HG02973 (cell line): ENCODE data around the gene SYNGAP1.
"Not testable (repeated sequence)": the region's sequence is repeated elsewhere in the genome, so short reads cannot be mapped to it uniquely, and the experiment has no call there.

ENCODE experiments used
- ATAC-seq: cut with Tn5 transposase; IDR thresholded peaks from one replicate; pipeline ENCODE4 v1.9.1; 2021; ENCODE audit warnings: moderate library complexity; ENCODE audit not compliant: unreplicated experiment

SYNGAP1 gene

GRCh38 chr6:33419580-33420490, at the start of gene SYNGAP1:
SYNGAP1 (plus strand) TSS chr6:33420065; CDS start chr6:33420265, 200 bp downstream.
- no peak for ATAC-seq

DNA sequence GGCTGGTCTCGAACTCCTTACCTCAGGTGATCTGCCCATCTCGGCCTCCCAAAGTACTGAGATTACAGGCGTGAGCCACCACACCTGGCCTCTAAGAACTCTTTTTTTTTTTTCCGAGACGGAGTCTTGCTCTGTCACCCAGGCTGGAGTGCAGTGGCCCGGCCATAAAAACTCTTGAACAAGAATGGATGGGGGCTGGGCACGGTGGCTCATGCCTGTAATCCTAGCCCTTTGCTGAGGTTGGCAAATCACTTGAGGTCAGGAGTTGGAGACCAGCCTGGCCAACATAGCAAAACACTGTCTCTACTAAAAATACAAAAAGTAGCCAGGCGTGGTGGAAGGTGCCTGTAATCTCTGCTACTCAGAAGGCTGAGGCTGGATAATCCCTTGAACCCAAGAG, 48.0 kb upstream of the SYNGAP1 start:
- ATAC-seq = not testable (repeated sequence)

- ATAC-seq = no peak
Measured at GRCh38 chr6:33372526-33373123, 47.2 kb upstream of the SYNGAP1 start.

DNA sequence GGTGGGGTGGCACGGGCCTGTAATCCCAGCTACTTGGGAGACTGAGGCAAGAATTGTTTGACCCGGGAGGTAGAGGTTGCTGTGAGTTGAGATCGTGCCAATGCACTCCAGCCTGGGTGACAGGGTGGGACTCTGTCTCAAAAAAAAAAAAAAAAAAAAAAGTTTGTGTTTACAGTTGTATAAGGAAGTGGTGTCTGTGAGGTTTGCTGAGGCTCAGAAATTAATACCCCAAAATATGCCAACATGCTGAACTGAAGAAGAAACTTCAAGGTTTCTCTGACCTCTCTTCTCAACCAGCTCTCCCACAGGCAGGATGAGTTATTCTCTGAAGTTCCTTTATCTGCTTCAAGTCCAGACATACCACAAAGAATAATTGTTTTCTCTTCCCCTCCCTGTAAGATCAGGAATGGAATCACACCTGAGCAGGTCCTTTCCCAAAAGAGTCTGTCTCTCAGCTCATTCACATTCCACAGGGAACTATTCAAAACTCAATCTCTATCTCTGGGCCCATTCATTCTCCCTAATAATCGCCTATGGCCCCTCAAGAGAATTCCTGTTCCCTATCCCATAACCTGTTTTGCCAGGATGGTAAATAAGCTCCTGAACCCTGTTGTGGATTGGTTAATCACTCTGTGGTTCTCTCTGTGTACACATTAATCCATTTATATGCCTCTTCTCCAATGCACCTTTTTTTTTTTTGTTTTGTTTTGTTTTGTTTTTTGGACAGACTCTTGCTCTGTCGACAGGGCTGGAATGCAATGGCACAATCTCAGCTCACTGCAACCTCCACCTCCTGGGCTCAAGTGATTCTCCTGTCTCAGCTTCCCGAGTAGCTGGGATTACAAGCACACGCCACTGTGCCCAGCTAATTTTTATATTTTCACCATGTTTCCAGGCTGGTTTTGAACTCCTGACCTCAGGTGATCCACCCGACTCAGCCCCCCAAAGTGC, 45.6 kb upstream of the SYNGAP1 start:
- ATAC-seq = no peak

DNA sequence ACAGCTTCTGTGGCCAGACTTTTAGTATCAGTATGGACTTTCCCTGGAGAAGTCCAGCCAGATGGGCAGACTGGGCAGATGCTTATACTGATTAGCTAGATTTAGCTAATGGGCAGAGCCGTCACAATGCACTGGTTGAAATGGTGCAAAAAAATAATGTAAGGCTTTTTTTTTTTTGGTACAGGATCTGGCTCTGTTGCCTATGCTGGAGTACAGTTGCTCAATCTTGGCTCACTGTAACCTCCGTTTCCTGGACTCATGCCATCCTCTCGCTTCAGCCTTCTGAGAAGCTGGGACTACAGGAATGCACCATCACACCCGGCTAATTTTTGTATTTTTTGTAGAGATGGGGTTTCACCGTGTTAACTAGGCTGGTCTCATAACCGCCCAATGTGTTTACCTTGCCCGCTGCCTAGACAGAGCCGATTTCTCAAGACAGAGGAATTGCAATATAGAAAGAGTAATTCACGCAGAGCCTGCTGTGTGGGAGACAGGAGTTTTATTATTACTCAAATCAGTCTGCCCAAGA, 44.7 kb upstream of the SYNGAP1 start:
- ATAC-seq = no peak

DNA sequence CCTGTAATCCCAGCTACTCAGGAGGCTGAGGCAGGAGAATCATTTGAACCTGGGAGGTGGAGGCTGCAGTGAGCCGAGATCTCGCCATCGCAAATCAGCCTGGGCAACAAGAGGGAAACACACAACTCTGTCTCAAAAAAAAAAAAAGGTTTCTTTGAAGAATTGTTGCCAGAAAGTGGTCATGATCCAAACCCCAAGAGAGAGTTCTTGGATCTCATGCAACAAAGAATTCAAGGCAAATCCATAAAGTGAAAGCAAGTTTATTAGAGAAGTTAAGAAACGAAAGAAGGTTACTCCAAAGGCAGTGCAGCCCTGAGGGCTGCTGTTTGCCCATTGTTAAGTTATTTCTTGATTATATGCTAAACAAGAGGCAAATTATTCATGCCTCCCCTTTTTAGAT, 42.7 kb upstream of the SYNGAP1 start:
- ATAC-seq = no peak

DNA sequence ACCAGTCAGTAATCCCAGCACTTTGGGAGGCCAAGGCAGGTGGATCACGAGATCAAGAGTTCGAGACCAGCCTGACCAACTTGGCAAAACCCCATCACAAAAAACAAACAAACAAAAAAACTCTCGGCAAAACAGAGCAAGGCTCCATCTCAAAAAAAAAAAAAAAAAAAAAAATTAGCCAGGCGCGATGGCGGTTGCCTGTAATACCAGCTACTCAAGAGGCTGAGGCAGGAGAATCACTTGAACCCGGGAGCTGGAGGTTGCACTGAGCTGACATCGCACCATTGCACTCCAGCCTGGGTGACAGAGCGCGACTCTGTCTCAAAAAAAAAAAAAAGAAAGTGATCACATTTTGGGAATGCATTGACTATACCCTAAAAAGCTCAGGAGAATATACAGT, 40.7 kb upstream of the SYNGAP1 start:
- ATAC-seq = not testable (repeated sequence)

- ATAC-seq = no peak
Measured at GRCh38 chr6:33380272-33380981, 39.4 kb upstream of the SYNGAP1 start.

DNA sequence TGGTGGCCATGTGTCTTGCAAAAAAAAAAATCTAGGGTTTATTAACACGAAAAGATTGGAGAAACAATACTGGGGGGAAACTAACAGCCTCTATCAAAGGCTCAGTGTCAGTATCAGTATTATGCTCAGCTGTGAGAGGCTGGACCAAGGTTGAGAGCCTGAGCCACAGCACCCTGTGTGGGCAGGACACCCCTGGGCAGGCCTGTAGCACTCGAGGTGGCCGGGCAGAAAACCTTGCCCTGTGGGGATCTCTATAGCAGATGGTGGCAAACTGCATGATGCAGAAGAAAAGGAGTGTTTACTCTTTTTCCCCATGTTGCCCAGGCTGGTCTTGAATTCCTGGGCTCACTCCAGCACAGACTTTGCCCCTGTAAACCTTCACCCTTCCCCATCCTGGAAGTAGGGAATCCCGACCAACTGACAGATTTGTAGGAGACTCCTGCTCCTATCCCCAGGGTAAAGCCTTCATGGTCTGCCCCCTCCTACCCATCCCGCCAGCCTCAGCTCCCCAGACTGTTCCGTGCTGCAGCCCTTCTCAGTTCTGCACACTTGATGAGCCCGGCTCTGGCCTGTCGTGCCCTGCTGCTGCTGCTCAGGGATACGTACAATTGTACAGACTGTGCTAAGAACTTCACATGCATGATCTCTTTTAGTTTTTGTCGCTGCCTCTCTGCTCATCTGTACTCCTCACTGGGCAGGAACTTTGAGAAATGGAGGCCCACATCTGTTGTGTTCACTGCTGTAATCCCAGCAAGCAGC, 36.3 kb upstream of the SYNGAP1 start:
- ATAC-seq = no peak

- ATAC-seq = no peak
Measured at GRCh38 chr6:33384581-33385020, 35.3 kb upstream of the SYNGAP1 start.

DNA sequence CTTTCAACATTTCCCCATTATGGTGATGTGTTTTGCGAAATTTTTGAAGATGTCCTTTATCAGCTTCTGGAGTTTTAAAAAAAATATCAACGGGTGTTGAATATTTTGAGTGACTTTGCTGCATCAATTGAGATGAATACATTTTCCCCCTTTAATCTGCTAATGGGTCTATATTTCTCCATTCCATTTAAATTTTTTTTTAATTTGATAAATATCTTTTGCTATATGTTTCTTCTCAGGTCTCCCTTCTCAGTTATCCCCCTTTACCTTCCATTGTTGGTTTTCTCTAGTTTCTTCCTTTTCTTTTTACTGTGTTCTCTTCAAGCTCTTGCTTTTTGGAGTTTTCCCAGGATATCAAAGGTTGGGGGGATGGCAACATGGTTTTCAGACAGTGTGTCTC, 29.7 kb upstream of the SYNGAP1 start:
- no peak for ATAC-seq

DNA sequence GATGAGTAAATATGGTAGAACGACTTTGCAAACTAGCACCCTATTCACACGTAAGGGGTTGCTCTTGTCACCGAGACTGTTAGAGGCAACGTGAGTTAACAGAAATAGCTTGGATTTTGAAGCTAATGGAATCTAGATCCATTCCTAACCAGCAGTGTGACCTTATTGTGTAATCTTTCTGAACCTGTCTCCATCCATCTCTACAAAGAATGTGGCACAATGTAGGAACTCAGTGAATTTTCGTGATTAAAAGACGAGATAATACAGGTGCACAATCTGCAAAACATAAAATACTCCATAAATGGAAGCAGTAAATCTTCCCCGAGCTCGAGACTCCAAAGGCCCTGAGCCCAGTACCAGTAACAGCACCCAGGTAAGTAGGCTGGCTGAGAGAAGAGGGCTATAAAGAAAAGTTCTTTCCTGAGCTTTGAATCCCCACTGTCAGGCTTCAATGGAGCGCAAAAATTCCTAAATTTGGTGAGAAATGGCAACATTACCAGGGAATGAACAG, 29.0 kb upstream of the SYNGAP1 start:
- ATAC-seq = no peak

GRCh38 chr6:33391278-33391921, 28.5 kb upstream of the SYNGAP1 start, which contains the start of gene KIFC1:
KIFC1 (plus strand) TSS chr6:33391823; CDS start chr6:33391986, 163 bp downstream.
- ATAC-seq = peak; percentile 80

DNA sequence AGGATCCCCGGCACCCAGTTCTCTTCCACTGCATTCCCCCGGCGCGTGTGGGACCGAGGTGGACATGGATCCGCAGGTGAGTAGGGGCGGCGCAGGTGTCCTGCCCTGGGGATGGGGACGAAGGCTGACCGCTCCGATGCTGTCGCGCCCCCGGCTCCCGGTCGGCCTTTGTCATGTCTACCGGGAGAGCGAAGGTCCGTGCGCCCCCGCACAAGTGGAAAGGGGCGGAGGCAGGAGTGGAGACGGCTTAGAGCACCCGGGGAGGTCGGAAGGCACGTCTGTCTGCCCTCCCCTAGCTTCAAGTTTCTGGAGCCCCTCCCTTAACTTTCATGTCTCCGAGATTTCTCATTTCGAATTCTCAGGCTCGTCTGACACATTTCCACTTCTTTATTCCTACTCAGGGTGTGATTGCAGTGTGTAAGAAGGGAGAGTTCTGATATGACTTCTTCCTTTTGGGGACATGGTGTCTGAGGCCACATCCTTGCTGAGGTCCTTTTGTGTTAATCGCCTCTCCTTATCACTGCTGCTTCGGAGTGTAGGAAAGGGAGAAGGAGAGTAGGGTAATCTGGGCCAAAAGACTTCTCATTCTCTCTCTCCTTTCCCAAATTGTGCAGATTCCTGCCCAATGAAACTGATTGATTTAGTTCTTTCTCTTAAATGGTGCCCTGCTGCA, 27.8 kb upstream of the SYNGAP1 start:
- peak; percentile 12 for ATAC-seq

- ATAC-seq = no peak
Measured at GRCh38 chr6:33392595-33392948, 27.3 kb upstream of the SYNGAP1 start.

DNA sequence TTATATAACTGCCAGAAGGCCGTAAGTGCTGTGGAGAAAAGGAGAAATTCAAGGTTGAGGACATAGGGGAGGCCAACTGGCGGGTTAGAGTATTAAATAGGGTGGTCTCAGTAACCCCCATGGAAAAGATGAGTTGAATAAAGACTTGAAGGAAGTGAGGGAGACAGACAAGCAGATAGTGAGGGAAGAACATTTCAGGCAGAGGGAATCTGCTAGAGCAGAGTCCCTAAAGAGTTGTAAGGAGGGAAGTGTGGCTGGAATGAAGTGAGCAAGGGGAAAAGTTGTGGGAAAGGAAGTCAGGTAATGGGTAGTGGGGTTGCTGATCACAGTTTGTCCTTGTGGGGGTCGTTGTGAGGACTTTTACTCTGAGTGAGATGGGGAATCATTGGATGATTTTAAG, 26.9 kb upstream of the SYNGAP1 start:
- no peak for ATAC-seq

DNA sequence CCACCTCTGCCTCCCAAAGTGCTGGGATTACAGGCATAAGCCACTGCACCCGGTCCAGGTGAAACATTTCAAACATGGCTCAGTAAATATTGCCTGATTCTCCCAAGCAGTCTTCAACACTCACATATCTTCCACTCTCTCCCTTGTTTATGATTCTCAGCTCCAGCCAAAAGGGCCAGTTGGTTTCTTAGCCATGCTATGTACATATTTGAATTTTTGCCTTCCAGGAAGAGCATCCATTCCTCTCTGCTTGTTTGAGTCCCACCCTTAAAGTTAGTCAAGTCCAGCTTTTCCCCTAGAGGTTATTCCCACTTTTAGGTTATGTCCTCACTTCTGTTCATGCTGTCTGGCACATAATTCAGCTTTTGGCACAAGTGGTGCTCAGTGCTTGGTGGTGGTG, 22.3 kb upstream of the SYNGAP1 start:
- ATAC-seq = no peak

DNA sequence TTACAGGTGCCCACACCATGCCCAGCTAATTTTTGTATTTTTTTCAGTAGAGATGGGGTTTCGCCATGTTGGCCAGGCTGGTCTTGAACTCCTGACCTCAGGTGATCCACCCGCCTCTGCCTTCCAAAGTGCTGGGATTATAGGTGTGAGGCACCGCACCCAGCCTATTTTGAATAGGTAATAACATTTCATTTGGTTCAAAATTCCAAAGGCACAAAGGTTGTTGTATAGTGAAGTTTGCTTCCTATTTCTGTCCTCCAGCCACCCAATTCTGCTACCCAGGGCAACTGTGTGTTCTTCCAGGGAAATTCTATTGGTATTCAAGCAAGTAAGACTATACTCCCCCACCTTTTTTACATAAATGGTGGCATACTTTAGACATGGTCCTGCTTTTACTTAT, 21.3 kb upstream of the SYNGAP1 start:
- not testable (repeated sequence) for ATAC-seq
